Loucy (cell line): Measurements from ENCODE around the gene TAGLN2.

Experiments
- H2AFZ ChIP-seq: fragments of 200-600 bp; sonication (generic); 2 replicates; pipeline ENCODE4 v1.6.0; 2016; ENCODE audit warnings: antibody characterized with exemption, mild to moderate bottlenecking, low read length, moderate library complexity
- H3F3A ChIP-seq: fragments of 200-600 bp; 2 replicates; pipeline ENCODE4 v1.6.0; 2016; ENCODE audit warnings: antibody characterized with exemption, low read depth, mild to moderate bottlenecking
- H3K27me3 ChIP-seq: fragments of 200-600 bp; sonication (generic); 2 replicates; pipeline ENCODE4 v1.6.1; 2014; ENCODE audit warnings: low read length, mild to moderate bottlenecking; ENCODE audit not compliant: insufficient read depth, poor library complexity, severe bottlenecking
- H3K36me3 ChIP-seq: fragments of 200-600 bp; sonication (generic); 2 replicates; pipeline ENCODE4 v1.6.1; 2016; ENCODE audit warnings: low read length; ENCODE audit not compliant: insufficient read depth
- H3K4me1 ChIP-seq: fragments of 200-600 bp; sonication (generic); 2 replicates; pipeline ENCODE4 v1.5.1; 2014; ENCODE audit warnings: low read length, mild to moderate bottlenecking; ENCODE audit not compliant: insufficient read depth, poor library complexity, severe bottlenecking
- H3K4me2 ChIP-seq: fragments of 200-600 bp; sonication (generic); 2 replicates; pipeline ENCODE4 v1.6.0; 2014; ENCODE audit warnings: antibody characterized with exemption, low read length, low read depth, mild to moderate bottlenecking; ENCODE audit not compliant: poor library complexity, severe bottlenecking
- H3K4me3 ChIP-seq: fragments of 200-600 bp; sonication (generic); 2 replicates; pipeline ENCODE4 v1.5.1; 2014; ENCODE audit warnings: low read length, mild to moderate bottlenecking, mixed read lengths; ENCODE audit not compliant: poor library complexity, severe bottlenecking
- H3K79me2 ChIP-seq: fragments of 200-600 bp; sonication (generic); 2 replicates; pipeline ENCODE4 v1.6.1; 2014; ENCODE audit warnings: low read length; ENCODE audit not compliant: insufficient read depth
- H3K9ac ChIP-seq: fragments of 200-600 bp; sonication (generic); 2 replicates; pipeline ENCODE4 v1.6.0; 2014; ENCODE audit warnings: mild to moderate bottlenecking, low read depth, low read length, moderate library complexity; ENCODE audit not compliant: poor library complexity, severe bottlenecking
- H3K9me2 ChIP-seq: fragments of 200-600 bp; sonication (generic); replicated peaks from 2 replicates; pipeline ENCODE4 v1.6.1; 2016; ENCODE audit warnings: low read depth, low read length, mixed read lengths
- H3K9me3 ChIP-seq: fragments of 200-600 bp; sonication (generic); 2 replicates; pipeline ENCODE4 v1.6.1; 2014; ENCODE audit warnings: mild to moderate bottlenecking, antibody characterized with exemption, low read length, low read depth; ENCODE audit not compliant: insufficient read depth
- H4K20me1 ChIP-seq: fragments of 200-600 bp; sonication (generic); 2 replicates; pipeline ENCODE4 v1.6.0; 2014; ENCODE audit warnings: antibody characterized with exemption, low read length, mild to moderate bottlenecking; ENCODE audit not compliant: insufficient read depth, poor library complexity, severe bottlenecking
- CTCF ChIP-seq: fragments of 200-600 bp; sonication (generic); conservative IDR thresholded peaks from 2 replicates; pipeline ENCODE4 v1.5.1; 2014; ENCODE audit warnings: mild to moderate bottlenecking, antibody characterized with exemption, low read length
- EZH2phosphoT487 ChIP-seq: fragments of 200-600 bp; IDR thresholded peaks from 2 replicates; pipeline ENCODE4 v1.6.1; 2018; ENCODE audit warnings: antibody characterized with exemption, mild to moderate bottlenecking, moderate library complexity, borderline replicate concordance

Gene TAGLN2

GRCh38 chr1:159941591-159942560 is 16.6 kb upstream of the TAGLN2 start:
- Histone ChIP-seq H3K9me2 (no peaks in the 10 kb centered on the region), H3K27me3 (no peaks in the 10 kb centered on the region), H3K9me3 (no peaks in the 10 kb centered on the region), H3F3A (no peaks in the 10 kb centered on the region), H2AFZ (no peak overlapping the region), H3K36me3 (no peaks in the 10 kb centered on the region), H3K79me2 (no peaks in the 10 kb centered on the region), H3K4me1 (peaks cover 6% of the 10 kb centered on the region), H3K4me2 (no peak overlapping the region), H4K20me1 (no peaks in the 10 kb centered on the region), H3K4me3 (no peak overlapping the region), H3K9ac (no peak overlapping the region)
- TF ChIP-seq EZH2phosphoT487 (no peak), CTCF (no peak)

DNA sequence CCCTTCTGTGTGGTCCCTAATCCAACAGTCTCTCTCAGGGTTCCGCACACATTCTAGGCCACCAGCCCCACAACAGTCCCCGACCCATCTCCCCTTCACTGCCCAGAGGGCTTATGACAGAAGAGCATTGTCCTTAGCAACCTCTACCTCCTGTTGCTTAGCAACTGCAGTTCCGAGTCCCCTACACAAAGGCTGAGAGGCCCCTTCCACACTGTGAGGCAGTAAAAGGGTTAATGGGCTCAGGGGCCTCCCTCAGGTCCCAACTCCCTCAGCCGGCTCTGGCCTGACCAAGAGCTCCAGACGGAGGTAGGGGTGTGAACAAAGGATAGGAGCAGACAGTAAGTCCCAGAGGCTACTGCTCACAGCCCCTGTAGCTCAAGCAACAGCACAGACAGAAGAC is 15.8 kb upstream of the TAGLN2 start:
- H3F3A ChIP-seq = no peaks in the 10 kb centered on the region
- H3K9me2 ChIP-seq = no peaks in the 10 kb centered on the region
- TF ChIP-seq EZH2phosphoT487 = no peak
- TF ChIP-seq CTCF = no peak
- no peaks in the 10 kb centered on the region for H4K20me1 ChIP-seq
- H3K4me1 ChIP-seq = peaks cover 6% of the 10 kb centered on the region
- no peak overlapping the region for H2AFZ ChIP-seq
- no peaks in the 10 kb centered on the region for H3K79me2 ChIP-seq
- H3K9ac ChIP-seq = no peak overlapping the region
- H3K27me3 ChIP-seq = no peaks in the 10 kb centered on the region
- no peaks in the 10 kb centered on the region for H3K9me3 ChIP-seq
- H3K4me3 ChIP-seq = no peak overlapping the region
- no peak overlapping the region for H3K4me2 ChIP-seq
- H3K36me3 ChIP-seq = no peaks in the 10 kb centered on the region

DNA sequence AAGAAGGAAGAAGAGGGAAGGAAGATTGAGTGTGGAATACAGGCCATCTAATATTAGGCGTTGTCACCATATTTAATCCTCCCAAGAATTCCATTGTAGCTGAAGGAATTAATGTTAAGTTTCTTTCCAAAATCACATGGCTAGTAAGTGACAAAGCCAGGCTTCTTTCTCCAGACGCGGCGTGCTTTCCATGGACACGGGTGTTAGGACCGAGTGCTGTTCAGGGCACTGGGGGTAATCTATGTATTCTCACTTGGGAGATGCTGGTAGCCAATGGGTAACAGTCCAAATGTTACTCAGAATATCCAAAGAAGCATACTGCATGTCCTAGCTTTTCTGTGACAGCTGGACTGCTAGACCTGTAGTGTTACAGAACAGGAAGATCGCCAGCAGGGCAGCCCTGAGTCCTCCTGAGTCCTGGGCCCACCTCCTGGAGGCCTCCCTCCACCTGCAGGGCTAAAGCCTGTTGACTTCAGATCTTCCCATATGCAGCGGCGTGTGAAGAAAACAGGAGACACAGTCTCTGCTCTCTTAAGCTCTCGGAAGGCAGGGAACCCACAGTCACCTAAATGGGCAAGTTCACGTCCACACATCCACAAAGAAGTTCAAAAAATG is 14.8 kb upstream of the TAGLN2 start:
- Histone ChIP-seq H3K4me1 (peaks cover 3% of the 10 kb centered on the region), H3K9me3 (no peaks in the 10 kb centered on the region), H4K20me1 (no peaks in the 10 kb centered on the region), H3K9ac (no peak overlapping the region), H3F3A (no peaks in the 10 kb centered on the region), H3K79me2 (no peaks in the 10 kb centered on the region), H3K36me3 (no peaks in the 10 kb centered on the region), H2AFZ (no peak overlapping the region), H3K9me2 (no peaks in the 10 kb centered on the region), H3K27me3 (no peaks in the 10 kb centered on the region), H3K4me2 (no peak overlapping the region), H3K4me3 (no peak overlapping the region)
- TF ChIP-seq EZH2phosphoT487 (no peak), CTCF (no peak)
